ENCODE results near the gene PROB1.
"Not testable (repeated sequence)": the region's sequence is repeated elsewhere in the genome, so short reads cannot be mapped to it uniquely, and the experiment has no call there.

Gene PROB1

GRCh38 chr5:139394654-139395566 is at the start of gene PROB1:
TSS of gene PROB1 (minus strand) at chr5:139395104. CDS start at chr5:139395081, 23 bp downstream.
- DNase-seq (ENCODE audit: low read depth): no peak

- DNase-seq (ENCODE audit: low read depth): no peak
These were observed 49.0 kb upstream of the PROB1 start for GRCh38 chr5:139443831-139444453.

- DNase-seq (ENCODE audit: low read depth): not testable (repeated sequence)
These were observed 45.5 kb upstream of the PROB1 start for GRCh38 chr5:139440416-139440815.

GRCh38 chr5:139439013-139439903 is 44.4 kb upstream of the PROB1 start, which contains the start of gene DNAJC18:
TSS of gene DNAJC18 (minus strand) at chr5:139439525. CDS start at chr5:139439445, 80 bp downstream.
- peak; percentile 82 for DNase-seq (ENCODE audit: low read depth)

GRCh38 chr5:139438707-139439012 is 43.8 kb upstream of the PROB1 start:
- DNase-seq (ENCODE audit: low read depth): no peak

- no peak for DNase-seq (ENCODE audit: low read depth)
These were observed 40.8 kb upstream of the PROB1 start for GRCh38 chr5:139435676-139436075.

- no peak for DNase-seq (ENCODE audit: low read depth)
These were observed 36.8 kb upstream of the PROB1 start for GRCh38 chr5:139431706-139432105.

GRCh38 chr5:139430015-139430414 is 35.1 kb upstream of the PROB1 start:
- DNase-seq (ENCODE audit: low read depth): no peak

- no peak for DNase-seq (ENCODE audit: low read depth)
These were observed 31.4 kb upstream of the PROB1 start for GRCh38 chr5:139426203-139426885.

GRCh38 chr5:139425497-139425896 is 30.6 kb upstream of the PROB1 start:
- DNase-seq (ENCODE audit: low read depth): no peak

- DNase-seq (ENCODE audit: low read depth): no peak
These were observed 27.5 kb upstream of the PROB1 start for GRCh38 chr5:139422307-139422893.

GRCh38 chr5:139419226-139420192 is 24.6 kb upstream of the PROB1 start:
- no peak for DNase-seq (ENCODE audit: low read depth)

- no peak for DNase-seq (ENCODE audit: low read depth)
These were observed 23.9 kb upstream of the PROB1 start for GRCh38 chr5:139418793-139419192.

GRCh38 chr5:139417214-139417613 is 22.3 kb upstream of the PROB1 start:
- DNase-seq (ENCODE audit: low read depth): no peak

GRCh38 chr5:139416651-139417050 is 21.7 kb upstream of the PROB1 start:
- DNase-seq (ENCODE audit: low read depth): no peak

GRCh38 chr5:139415869-139416268 is 21.0 kb upstream of the PROB1 start:
- DNase-seq (ENCODE audit: low read depth): no peak

- no peak for DNase-seq (ENCODE audit: low read depth)
These were observed 20.4 kb upstream of the PROB1 start for GRCh38 chr5:139415221-139415861.

GRCh38 chr5:139414581-139415130 is 19.8 kb upstream of the PROB1 start:
- DNase-seq (ENCODE audit: low read depth): no peak

- DNase-seq (ENCODE audit: low read depth): no peak
These were observed 19.1 kb upstream of the PROB1 start for GRCh38 chr5:139413963-139414362.
